GM12878 (cell line): ENCODE measurements around the gene CLNS1A. TPM values are rescaled to one million over a fixed set of nuclear protein-coding genes. Genes with fewer than 3 reads are reported as not detected.

Experiments
- ATF2 ChIP-seq: IDR thresholded peaks from 2 replicates; pipeline ENCODE4 v1.6.1; 2012; ENCODE audit warnings: low read length, inconsistent platforms
- BHLHE40 ChIP-seq, 2 experiments: fragments of 450-650 bp in 1 of 2; IDR thresholded peaks; 2 replicates each; pipeline ENCODE4 v1.6.1; 2011 to 2017; ENCODE audit warnings: low read depth in 2 of 2, borderline replicate concordance in 1 of 2, improper control_type of control experiment in 1 of 2, low read length in 1 of 2, mild to moderate bottlenecking in 1 of 2
- BMI1 ChIP-seq: fragments of 450-650 bp; IDR thresholded peaks from 2 replicates; pipeline ENCODE4 v1.6.1; 2016; ENCODE audit warnings: mild to moderate bottlenecking, moderate library complexity, borderline replicate concordance
- CHD4 ChIP-seq: fragments of 200-600 bp; sonication (generic); IDR thresholded peaks from 2 replicates; pipeline ENCODE4 v1.6.1; 2016; ENCODE audit warnings: mild to moderate bottlenecking
- EED ChIP-seq: sonication (generic); IDR thresholded peaks from 2 replicates; pipeline ENCODE4 v1.6.1; 2016; ENCODE audit warnings: antibody characterized with exemption, low read depth
- ESRRA ChIP-seq: IDR thresholded peaks from 2 replicates; pipeline ENCODE4 v1.6.1; 2012; ENCODE audit warnings: mild to moderate bottlenecking, low read length, improper control_type of control experiment
- EZH2 ChIP-seq: IDR thresholded peaks from 2 replicates; pipeline ENCODE4 v1.6.1; 2012; ENCODE audit warnings: low read depth, mild to moderate bottlenecking, control low read depth, inconsistent platforms, low read length, borderline replicate concordance; ENCODE audit not compliant: control insufficient read depth
- GABPA ChIP-seq: IDR thresholded peaks from 2 replicates; pipeline ENCODE4 v1.6.1; 2014; ENCODE audit warnings: antibody characterized with exemption, low read depth, mild to moderate bottlenecking, inconsistent platforms
- GATAD2B ChIP-seq: fragments of 450-650 bp; conservative IDR thresholded peaks from 2 replicates; pipeline ENCODE4 v1.6.1; 2017; ENCODE audit warnings: low read depth, mild to moderate bottlenecking, moderate library complexity
- IRF5 ChIP-seq: fragments of 450-650 bp; IDR thresholded peaks from 2 replicates; pipeline ENCODE4 v1.6.1; 2017; ENCODE audit warnings: borderline replicate concordance
- KDM1A ChIP-seq: fragments of 200-600 bp; sonication (generic); IDR thresholded peaks from 2 replicates; pipeline ENCODE4 v1.6.1; 2016; ENCODE audit warnings: borderline replicate concordance
- NFYB ChIP-seq: IDR thresholded peaks from 2 replicates; pipeline ENCODE4 v1.6.1; 2011; ENCODE audit warnings: low read depth, mild to moderate bottlenecking, low read length, improper control_type of control experiment, moderate library complexity; ENCODE audit not compliant: insufficient read depth
- NRF1 ChIP-seq: conservative IDR thresholded peaks from 2 replicates; pipeline ENCODE4 v1.6.1; 2011; ENCODE audit warnings: mild to moderate bottlenecking, low read depth, low read length, improper control_type of control experiment
- PAX8 ChIP-seq: fragments of 450-650 bp; IDR thresholded peaks from 2 replicates; pipeline ENCODE4 v1.6.1; 2017; ENCODE audit warnings: mild to moderate bottlenecking, moderate library complexity
- POU2F2 ChIP-seq: IDR thresholded peaks from 3 replicates; pipeline ENCODE4 v1.6.1; 2011; ENCODE audit warnings: low read depth, mild to moderate bottlenecking, low read length, borderline replicate concordance
- RBBP5 ChIP-seq: fragments of 200-600 bp; sonication (generic); conservative IDR thresholded peaks from 2 replicates; pipeline ENCODE4 v1.6.1; 2016
- RELA ChIP-seq: fragments of 450-650 bp; IDR thresholded peaks from 2 replicates; pipeline ENCODE4 v1.8.0; 2014; ENCODE audit warnings: borderline replicate concordance; ENCODE audit not compliant: partially characterized antibody
- SPI1 ChIP-seq: IDR thresholded peaks from 2 replicates; pipeline ENCODE4 v1.6.1; 2011; ENCODE audit warnings: low read depth, mild to moderate bottlenecking, low read length, moderate library complexity, borderline replicate concordance; ENCODE audit not compliant: insufficient read depth
- TAF1 ChIP-seq: IDR thresholded peaks from 2 replicates; pipeline ENCODE4 v1.6.1; 2011; ENCODE audit warnings: mild to moderate bottlenecking, low read depth, low read length, borderline replicate concordance
- TBL1XR1 ChIP-seq: IDR thresholded peaks from 2 replicates; pipeline ENCODE4 v1.6.1; 2012; ENCODE audit warnings: low read depth, low read length, improper control_type of control experiment
- TCF3 ChIP-seq: IDR thresholded peaks from 2 replicates; pipeline ENCODE4 v1.6.1; 2012; ENCODE audit warnings: low read depth, mild to moderate bottlenecking, low read length, borderline replicate concordance; ENCODE audit not compliant: insufficient read depth
- polyA plus RNA-seq, 11 experiments: library from polyadenylated mRNA; depleted of rRNA in 4 of 11; unstranded in 6 of 11; stranded (reverse) in 5 of 11; fragments of >200 nt; fragmentation: Nextera tagmentation in 4 of 11; fragmentation: Illumina TruSeq in 1 of 11; extraction: Ambion mirVana in 4 of 11; extraction: Trizol in 1 of 11; gene quantifications; 1 replicate in 1 of 11; 2 replicates in 10 of 11; pipeline versions ENCODE4 v1.2.1 to v1.2.3, GENCODE V29; 2011 to 2016; ENCODE audit warnings: inconsistent platforms in 2 of 11, missing spikeins in 2 of 11, low read depth in 1 of 11
- total RNA-seq, 4 experiments: library from RNA; depleted of rRNA in 3 of 4; stranded (reverse); fragments of >200 nt in 3 of 4; fragmentation: Illumina TruSeq in 1 of 4; extraction: Trizol in 1 of 4; gene quantifications; 2 replicates each; pipeline versions ENCODE4 v1.2.1 to v1.2.3, GENCODE V29; 2013 to 2021
- TF ChIP-seq, protein P1 (sequence below): fragments of 450-650 bp; IDR thresholded peaks from 2 replicates; pipeline ENCODE4 v1.6.1; 2016; ENCODE audit warnings: mild to moderate bottlenecking
- TF ChIP-seq, protein P2 (sequence below): IDR thresholded peaks from 2 replicates; pipeline ENCODE4 v1.6.1; 2012; ENCODE audit warnings: low read depth, low read length, improper control_type of control experiment
- TF ChIP-seq, protein P3 (sequence below): IDR thresholded peaks from 2 replicates; pipeline ENCODE4 v1.6.1; 2011; ENCODE audit warnings: borderline replicate concordance, low read depth, mild to moderate bottlenecking, moderate library complexity, low read length; ENCODE audit not compliant: insufficient read depth, poor library complexity, severe bottlenecking

CLNS1A gene
- total and polyA plus RNA-seq, 10 of the 15 experiments (the other 5 are each of a cell fraction or from before 2014, with no cell fraction given): 74.1 to 247 (median 167) TPM

DNA sequence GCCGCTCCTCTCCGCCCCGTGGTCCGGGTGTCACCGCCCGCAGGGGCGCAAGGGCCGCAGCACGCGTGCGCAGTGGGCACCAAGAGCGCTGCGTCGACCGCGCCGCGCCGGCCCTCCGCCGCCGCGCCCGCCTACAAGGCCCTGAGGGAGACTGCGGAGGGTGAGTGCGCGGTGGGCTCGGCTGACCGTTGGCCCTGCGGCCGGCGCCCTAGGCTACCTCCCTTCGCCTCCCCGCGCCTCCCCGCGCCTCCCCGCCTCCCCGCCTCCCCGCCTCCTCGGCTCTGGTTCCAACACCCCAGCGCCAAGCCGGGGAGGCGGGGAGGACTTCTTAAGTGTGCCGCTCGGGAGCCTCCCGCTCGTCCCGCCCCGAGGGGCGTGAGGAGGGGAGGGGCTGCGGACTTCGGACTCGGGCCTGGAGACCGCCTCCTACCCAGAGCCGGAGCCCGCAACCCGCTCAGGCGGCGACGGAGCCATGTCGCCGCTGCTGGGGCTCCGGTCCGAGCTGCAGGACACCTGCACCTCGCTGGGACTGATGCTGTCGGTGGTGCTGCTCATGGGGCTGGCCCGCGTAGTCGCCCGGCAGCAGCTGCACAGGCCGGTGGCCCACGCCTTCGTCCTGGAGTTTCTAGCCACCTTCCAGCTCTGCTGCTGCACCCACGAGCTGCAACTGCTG lies 47.9 kb downstream of the CLNS1A start, which contains the start of gene AQP11 (continued):
- no peak for TF ChIP-seq GABPA
- no peak for TF ChIP-seq TCF3
- TF ChIP-seq, protein P1, sequence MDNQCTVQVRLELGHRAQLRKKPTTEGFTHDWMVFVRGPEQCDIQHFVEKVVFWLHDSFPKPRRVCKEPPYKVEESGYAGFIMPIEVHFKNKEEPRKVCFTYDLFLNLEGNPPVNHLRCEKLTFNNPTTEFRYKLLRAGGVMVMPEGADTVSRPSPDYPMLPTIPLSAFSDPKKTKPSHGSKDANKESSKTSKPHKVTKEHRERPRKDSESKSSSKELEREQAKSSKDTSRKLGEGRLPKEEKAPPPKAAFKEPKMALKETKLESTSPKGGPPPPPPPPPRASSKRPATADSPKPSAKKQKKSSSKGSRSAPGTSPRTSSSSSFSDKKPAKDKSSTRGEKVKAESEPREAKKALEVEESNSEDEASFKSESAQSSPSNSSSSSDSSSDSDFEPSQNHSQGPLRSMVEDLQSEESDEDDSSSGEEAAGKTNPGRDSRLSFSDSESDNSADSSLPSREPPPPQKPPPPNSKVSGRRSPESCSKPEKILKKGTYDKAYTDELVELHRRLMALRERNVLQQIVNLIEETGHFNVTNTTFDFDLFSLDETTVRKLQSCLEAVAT: no peak
- no peak for TF ChIP-seq ESRRA
- no peak for TF ChIP-seq IRF5
- no peak for TF ChIP-seq NFYB
- TF ChIP-seq TBL1XR1: no peak
- no peak for TF ChIP-seq CHD4
- TF ChIP-seq PAX8: no peak
- TF ChIP-seq EZH2: no peak
- no peak for TF ChIP-seq POU2F2
- peak in 1 of 2 experiments; percentile 66; a peak in 2 of 4 replicates for TF ChIP-seq BHLHE40 (IDR thresholded peaks at IDR 0.05; ENCODE audit: borderline replicate concordance in 1 of 2, low read depth in 2 of 2, low read length in 1 of 2)
- no peak for TF ChIP-seq KDM1A
- TF ChIP-seq RELA: no peak
- TF ChIP-seq NRF1: peak; percentile 57
- TF ChIP-seq EED: 0 out of 2 replicates have a peak, but pooled peaks have one; percentile 11
- TF ChIP-seq, protein P2, sequence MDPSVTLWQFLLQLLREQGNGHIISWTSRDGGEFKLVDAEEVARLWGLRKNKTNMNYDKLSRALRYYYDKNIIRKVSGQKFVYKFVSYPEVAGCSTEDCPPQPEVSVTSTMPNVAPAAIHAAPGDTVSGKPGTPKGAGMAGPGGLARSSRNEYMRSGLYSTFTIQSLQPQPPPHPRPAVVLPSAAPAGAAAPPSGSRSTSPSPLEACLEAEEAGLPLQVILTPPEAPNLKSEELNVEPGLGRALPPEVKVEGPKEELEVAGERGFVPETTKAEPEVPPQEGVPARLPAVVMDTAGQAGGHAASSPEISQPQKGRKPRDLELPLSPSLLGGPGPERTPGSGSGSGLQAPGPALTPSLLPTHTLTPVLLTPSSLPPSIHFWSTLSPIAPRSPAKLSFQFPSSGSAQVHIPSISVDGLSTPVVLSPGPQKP: no peak
- no peak for TF ChIP-seq BMI1
- TF ChIP-seq, protein P3, sequence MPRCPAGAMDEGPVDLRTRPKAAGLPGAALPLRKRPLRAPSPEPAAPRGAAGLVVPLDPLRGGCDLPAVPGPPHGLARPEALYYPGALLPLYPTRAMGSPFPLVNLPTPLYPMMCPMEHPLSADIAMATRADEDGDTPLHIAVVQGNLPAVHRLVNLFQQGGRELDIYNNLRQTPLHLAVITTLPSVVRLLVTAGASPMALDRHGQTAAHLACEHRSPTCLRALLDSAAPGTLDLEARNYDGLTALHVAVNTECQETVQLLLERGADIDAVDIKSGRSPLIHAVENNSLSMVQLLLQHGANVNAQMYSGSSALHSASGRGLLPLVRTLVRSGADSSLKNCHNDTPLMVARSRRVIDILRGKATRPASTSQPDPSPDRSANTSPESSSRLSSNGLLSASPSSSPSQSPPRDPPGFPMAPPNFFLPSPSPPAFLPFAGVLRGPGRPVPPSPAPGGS: no peak
- no peak for TF ChIP-seq TAF1
- no peak for TF ChIP-seq SPI1
- TF ChIP-seq GATAD2B: no peak; the same call in 1 of the 2 replicates
- TF ChIP-seq RBBP5: no peak
- no peak for TF ChIP-seq ATF2
